Prostate gland (tissue), 2 donors: ENCODE results near the gene MC5R. TPM values are rescaled to one million over a fixed set of nuclear protein-coding genes. Genes with fewer than 3 reads are reported as not detected.
"Not testable (repeated sequence)": the region's sequence is repeated elsewhere in the genome, so short reads cannot be mapped to it uniquely, and the experiment has no call there.

Experiments
- DNase-seq: peaks from one replicate; pipeline ENCODE4 v3.0.0-alpha.2; 2019; ENCODE audit warnings: low spot score
- H3K27ac ChIP-seq, 2 donors: fragments of 200-600 bp; sonication (generic); 2 replicates each; pipeline ENCODE4 v1.5.1; 2017 to 2019
- H3K27me3 ChIP-seq: fragments of 200-600 bp; sonication (generic); replicated peaks from 2 replicates; pipeline ENCODE4 v1.5.1; 2019; ENCODE audit not compliant: insufficient read depth
- H3K36me3 ChIP-seq, 2 donors: fragments of 200-600 bp; sonication (generic); 1 replicate in 1 of 2; 2 replicates in 1 of 2; pipeline versions ENCODE4 v1.5.1 to v1.8.1; 2017 to 2019
- H3K4me1 ChIP-seq: fragments of 200-600 bp; sonication (generic); replicated peaks from 2 replicates; pipeline ENCODE4 v1.5.1; 2019
- H3K4me3 ChIP-seq, 2 donors: fragments of 200-600 bp; sonication (generic); 2 replicates each; pipeline ENCODE4 v1.5.1; 2017 to 2019
- H3K9me3 ChIP-seq: fragments of 200-600 bp; sonication (generic); 2 replicates; pipeline ENCODE4 v1.5.1; 2017
- CTCF ChIP-seq, 4 experiments: fragments of 200-600 bp in 2 of 4; fragments of 450-650 bp in 2 of 4; sonication (generic) in 2 of 4; IDR thresholded peaks; 1 replicate in 3 of 4; 2 replicates in 1 of 4; pipeline ENCODE4 v1.5.1; 2016 to 2019; ENCODE audit warnings: antibody characterized with exemption in 4 of 4, mild to moderate bottlenecking in 2 of 4, moderate library complexity in 2 of 4
- POLR2A ChIP-seq: fragments of 450-650 bp; IDR thresholded peaks from one replicate; pipeline ENCODE4 v1.6.1; 2016; ENCODE audit warnings: antibody characterized with exemption, mild to moderate bottlenecking
- POLR2AphosphoS5 ChIP-seq: sonication (generic); formaldehyde crosslinking; IDR thresholded peaks from one replicate; pipeline ENCODE4 v1.6.1; 2017; ENCODE audit warnings: antibody characterized with exemption
- WGBS: methylation state at CpG from one replicate; pipeline ENCODE4 v1.1.5; 2018; 5-methylcytosine and 5-hydroxymethylcytosine counted together
- intact Hi-C: fragments of 100-400 bp; cut with DNase I; formaldehyde crosslinking; loops from one replicate; pipeline ENCODE4 v1.14.2; 2022
- total RNA-seq, 2 donors: library from RNA; depleted of rRNA; stranded (reverse); fragments of >200 nt; gene quantifications; one replicate each; pipeline ENCODE4 v1.1.0, GENCODE V29; 2016

The MC5R gene
- total RNA-seq, 2 donors from 2014 or later, result not detected

- Histone ChIP-seq H3K36me3 (no peaks in the 10 kb centered on the region), H3K27ac (no peak overlapping the region), H3K4me3 (no peak overlapping the region), H3K4me1 (no peaks in the 10 kb centered on the region), H3K9me3 (no peaks in the 10 kb centered on the region), H3K27me3 (no peaks in the 10 kb centered on the region)
- TF ChIP-seq POLR2A (no peak), POLR2AphosphoS5 (no peak), CTCF (IDR thresholded peaks at IDR 0.05) (no peak)
- intact Hi-C loops, result no loop called here
- no peak for DNase-seq
- 77% methylated on average over 6 of the region's 6 CpGs for WGBS
Measured at GRCh38 chr18:13835202-13835601, 11.3 kb downstream of the MC5R start.

DNA sequence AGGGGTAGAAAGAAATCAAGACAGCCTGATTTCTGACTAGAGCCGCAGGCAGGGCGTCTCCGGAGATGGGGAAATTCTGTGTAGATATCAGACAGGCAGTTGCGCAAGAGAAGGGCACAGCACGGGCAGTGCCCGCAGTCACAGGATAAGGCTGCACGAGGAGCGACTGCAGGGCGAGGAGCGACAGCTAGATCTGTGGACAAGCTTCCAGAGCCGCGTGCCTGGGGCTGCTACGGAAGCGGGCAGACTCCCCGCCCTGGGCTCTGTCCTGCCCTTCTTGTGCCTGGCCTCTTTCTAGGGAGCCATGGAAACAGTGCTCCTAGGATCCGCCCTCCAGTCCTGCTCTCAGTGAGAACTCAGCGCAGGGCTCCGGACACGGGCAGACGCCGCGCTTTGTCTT lies 12.6 kb downstream of the MC5R start:
- intact Hi-C loops, result no loop called here
- TF ChIP-seq CTCF (IDR thresholded peaks at IDR 0.05) (no peak), POLR2AphosphoS5 (no peak), POLR2A (no peak)

DNA sequence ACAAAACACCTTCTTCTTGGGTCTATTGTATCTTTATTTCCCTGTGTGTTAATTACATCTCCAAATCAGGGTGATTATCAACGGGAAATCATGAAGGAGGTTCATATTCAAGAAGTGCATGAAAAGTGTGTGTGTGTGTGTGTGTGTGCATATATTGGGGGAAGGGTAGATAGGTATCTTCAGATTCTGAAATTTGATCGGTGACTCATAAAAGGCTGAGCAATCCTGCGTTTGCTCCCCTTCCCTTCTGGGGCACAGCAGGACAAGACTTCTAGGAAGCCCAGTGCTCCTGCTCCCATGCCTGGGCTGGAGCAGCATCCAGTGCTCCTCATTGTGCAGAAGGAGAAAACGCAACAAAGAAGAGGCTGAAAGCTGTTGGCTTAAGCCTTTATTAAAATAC lies 25.8 kb downstream of the MC5R start:
- H3K27me3 ChIP-seq, result no peaks in the 10 kb centered on the region
- WGBS, result 69% methylated on average over 4 of the region's 4 CpGs
- DNase-seq, result no peak
- TF ChIP-seq POLR2A (no peak), POLR2AphosphoS5 (no peak)
- H3K9me3 ChIP-seq, result no peaks in the 10 kb centered on the region
- no peak overlapping the region for H3K4me3 ChIP-seq
- H3K36me3 ChIP-seq, result no peaks in the 10 kb centered on the region
- no peaks in the 10 kb centered on the region for H3K4me1 ChIP-seq
- no peak overlapping the region for H3K27ac ChIP-seq
- intact Hi-C loops, result no loop called here

More for the DNA sequence above, 12.6 kb downstream of the MC5R start:
- DNase-seq, result no peak
- H3K4me1 ChIP-seq, result no peaks in the 10 kb centered on the region
- no peaks in the 10 kb centered on the region for H3K27me3 ChIP-seq
- H3K4me3 ChIP-seq, result no peak overlapping the region
- no peaks in the 10 kb centered on the region for H3K9me3 ChIP-seq
- H3K36me3 ChIP-seq, result no peaks in the 10 kb centered on the region
- H3K27ac ChIP-seq, result no peak overlapping the region
- WGBS, result 94% methylated on average over 22 of the region's 22 CpGs

DNA sequence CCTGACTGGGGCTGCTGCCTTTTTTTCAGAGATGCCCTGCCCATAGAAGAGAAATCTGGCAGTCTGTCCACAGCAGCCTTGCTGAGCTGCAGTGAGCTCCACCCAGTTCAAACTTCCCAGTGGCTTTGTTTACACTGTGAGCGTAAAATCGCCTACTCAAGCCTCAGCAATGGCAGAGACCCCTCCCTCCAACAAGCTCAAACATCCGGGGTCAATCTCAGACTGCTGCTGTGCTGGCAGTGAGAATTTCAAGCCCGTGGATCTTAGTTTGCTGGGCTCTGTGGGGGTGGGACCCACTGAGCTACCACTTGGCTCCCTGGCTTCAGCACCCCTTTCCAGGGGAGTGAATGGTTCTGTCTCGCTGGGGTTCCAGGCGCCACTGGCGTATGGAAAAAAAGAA lies 38.9 kb downstream of the MC5R start:
- DNase-seq, H3K27me3 ChIP-seq, H3K27ac ChIP-seq, intact Hi-C loops, H3K9me3 ChIP-seq, H3K4me1 ChIP-seq, H3K36me3 ChIP-seq, H3K4me3 ChIP-seq: not testable (repeated sequence)
- 17% methylated on average over 7 of the region's 7 CpGs for WGBS

GRCh38 chr18:13868501-13869271 lies 44.7 kb downstream of the MC5R start:
- H3K4me1 ChIP-seq, result no peaks in the 10 kb centered on the region
- H3K36me3 ChIP-seq, result no peaks in the 10 kb centered on the region
- no peak for DNase-seq
- 3% methylated on average over 48 of the region's 51 CpGs for WGBS
- TF ChIP-seq CTCF (IDR thresholded peaks at IDR 0.05) (no peak), POLR2AphosphoS5 (no peak), POLR2A (no peak)
- H3K27me3 ChIP-seq, result no peaks in the 10 kb centered on the region
- intact Hi-C loops, result no loop called here
- no peak overlapping the region for H3K4me3 ChIP-seq
- H3K27ac ChIP-seq, result no peak overlapping the region
- H3K9me3 ChIP-seq, result no peaks in the 10 kb centered on the region

DNA sequence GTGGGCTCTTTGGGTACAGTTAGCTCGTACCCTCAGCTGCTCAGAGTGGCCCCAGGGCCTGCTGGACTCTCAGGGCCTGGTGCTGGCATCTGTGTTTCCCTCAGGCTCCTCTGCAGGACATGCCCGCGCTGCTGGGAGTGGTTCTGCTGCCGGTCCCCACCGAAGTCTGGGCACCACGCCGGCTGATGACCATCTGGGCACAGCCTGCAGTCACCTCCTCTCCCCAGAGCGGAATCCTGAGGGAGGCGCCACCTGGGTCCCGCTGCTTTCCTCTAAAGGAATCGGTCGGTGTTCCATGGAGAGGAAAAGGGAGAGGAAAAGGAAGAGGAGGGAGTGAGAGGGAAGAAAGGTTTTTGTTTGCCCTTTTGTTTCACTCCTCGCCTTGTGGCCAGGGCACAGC lies 47.8 kb downstream of the MC5R start:
- no peak for TF ChIP-seq POLR2A
- no peak for TF ChIP-seq POLR2AphosphoS5
- no peak for TF ChIP-seq CTCF (IDR thresholded peaks at IDR 0.05)

More for the DNA sequence above, 47.8 kb downstream of the MC5R start:
- Histone ChIP-seq H3K27ac (no peak overlapping the region), H3K36me3 (no peaks in the 10 kb centered on the region), H3K4me1 (no peaks in the 10 kb centered on the region), H3K27me3 (no peaks in the 10 kb centered on the region), H3K9me3 (no peaks in the 10 kb centered on the region), H3K4me3 (no peak overlapping the region)
- 61% methylated on average over 13 of the region's 13 CpGs for WGBS
- intact Hi-C loops, result no loop called here
- DNase-seq, result no peak
